ENCODE results near the gene CBR3.

DNA sequence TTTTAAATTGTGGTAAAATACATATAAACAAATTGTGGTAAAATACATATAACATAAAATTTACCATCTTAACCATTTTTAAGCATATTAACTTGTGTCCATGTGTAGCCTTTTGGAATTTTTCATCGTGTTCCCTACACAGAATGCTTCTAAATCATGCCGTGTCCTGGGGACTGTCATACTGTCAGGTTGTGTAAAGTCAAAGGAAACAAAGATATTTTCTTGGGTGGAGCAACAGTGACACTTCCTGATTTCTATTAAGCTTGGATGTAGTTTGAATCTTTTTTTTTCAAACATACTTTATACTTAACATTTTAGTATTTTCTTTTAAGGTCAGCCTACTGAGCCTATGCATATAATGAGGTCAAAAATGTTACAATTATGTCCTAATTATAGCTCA is 54.1 kb downstream of the CBR3 start:
- TF ChIP-seq EZH2 (IDR thresholded peaks at IDR 0.05; ENCODE audit: borderline replicate concordance, low read depth, low read length, severe bottlenecking) (no peak), CTCF (IDR thresholded peaks at IDR 0.05; ENCODE audit: extremely low read depth in 1 of 2, insufficient read depth in 1 of 2, low read depth in 1 of 2, low read length in 2 of 2) (no peak), MYC (IDR thresholded peaks at IDR 0.05; ENCODE audit: low read depth, low read length) (no peak), POLR2AphosphoS5 (IDR thresholded peaks at IDR 0.05; ENCODE audit: insufficient read depth, low read depth, low read length) (no peak), POLR2A (IDR thresholded peaks at IDR 0.05; ENCODE audit: low read depth, low read length) (no peak), JUN (IDR thresholded peaks at IDR 0.05; ENCODE audit: borderline replicate concordance, insufficient read depth, insufficient read length, low read depth) (no peak), FOS (IDR thresholded peaks at IDR 0.05; ENCODE audit: borderline replicate concordance, insufficient read depth, low read length) (no peak)
- TF ChIP-seq, protein P1, sequence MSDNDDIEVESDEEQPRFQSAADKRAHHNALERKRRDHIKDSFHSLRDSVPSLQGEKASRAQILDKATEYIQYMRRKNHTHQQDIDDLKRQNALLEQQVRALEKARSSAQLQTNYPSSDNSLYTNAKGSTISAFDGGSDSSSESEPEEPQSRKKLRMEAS (IDR thresholded peaks at IDR 0.05; ENCODE audit: insufficient read depth, insufficient read length): no peak

Data from endothelial cell of umbilical vein (primary cell).